H9 (cell line): Measurements from ENCODE around the gene GNB3. TPM values are rescaled to one million over a fixed set of nuclear protein-coding genes. Genes with fewer than 3 reads are reported as not detected.
A peak's percentile ranks its signal among the peaks of the same experiment; 100 is the strongest.

ENCODE experiments used
- DNase-seq: peaks from one replicate; pipeline ENCODE4 v3.0.0-alpha.2; 2017
- H2AFZ ChIP-seq: one replicate; pipeline ENCODE4 v1.6.1; 2013; ENCODE audit warnings: mild to moderate bottlenecking, low read length, control low read depth, moderate library complexity
- H2AK5ac ChIP-seq: 2 replicates; pipeline ENCODE4 v1.6.1; 2013; ENCODE audit warnings: low read length, control low read depth, mixed read lengths; ENCODE audit not compliant: insufficient read length
- H2BK120ac ChIP-seq: one replicate; pipeline ENCODE4 v1.6.1; 2013; ENCODE audit warnings: low read depth, mild to moderate bottlenecking, low read length, control low read depth, inconsistent platforms; ENCODE audit not compliant: poor library complexity, severe bottlenecking
- H2BK12ac ChIP-seq: 2 replicates; pipeline ENCODE4 v1.6.1; 2013; ENCODE audit warnings: low read length, control low read depth, mixed read lengths, low read depth; ENCODE audit not compliant: insufficient read length
- H2BK15ac ChIP-seq: 2 replicates; pipeline ENCODE4 v1.6.1; 2013; ENCODE audit warnings: low read depth, low read length, control low read depth
- H2BK20ac ChIP-seq: one replicate; pipeline ENCODE4 v1.6.1; 2013; ENCODE audit warnings: low read depth, mild to moderate bottlenecking, low read length, control low read depth, inconsistent platforms; ENCODE audit not compliant: poor library complexity, severe bottlenecking
- H2BK5ac ChIP-seq: 2 replicates; pipeline ENCODE4 v1.6.1; 2013; ENCODE audit warnings: low read length, control low read depth, mixed read lengths; ENCODE audit not compliant: insufficient read length
- H3K14ac ChIP-seq: 2 replicates; pipeline ENCODE4 v1.6.1; 2013; ENCODE audit warnings: low read length, control low read depth; ENCODE audit not compliant: insufficient read depth
- H3K18ac ChIP-seq: 2 replicates; pipeline ENCODE4 v1.6.1; 2013; ENCODE audit warnings: low read depth, mild to moderate bottlenecking, mixed read lengths, low read length, control low read depth; ENCODE audit not compliant: insufficient read length
- H3K23ac ChIP-seq: 2 replicates; pipeline ENCODE4 v1.6.1; 2013; ENCODE audit warnings: low read length, control low read depth, mixed read lengths, low read depth; ENCODE audit not compliant: insufficient read length
- H3K23me2 ChIP-seq: 2 replicates; pipeline ENCODE4 v1.6.1; 2013; ENCODE audit warnings: low read depth, mild to moderate bottlenecking, mixed read lengths, low read length, control low read depth; ENCODE audit not compliant: insufficient read length, poor library complexity, severe bottlenecking
- H3K27ac ChIP-seq: 2 replicates; pipeline ENCODE4 v1.5.1; 2013; ENCODE audit warnings: low read length, control low read depth, mixed read lengths, low read depth; ENCODE audit not compliant: insufficient read length
- H3K27me3 ChIP-seq: 2 replicates; pipeline ENCODE4 v1.6.1; 2013; ENCODE audit warnings: low read length, control low read depth, inconsistent platforms; ENCODE audit not compliant: insufficient read depth
- H3K4ac ChIP-seq: 2 replicates; pipeline ENCODE4 v1.6.1; 2013; ENCODE audit warnings: low read depth, mild to moderate bottlenecking, control low read depth, inconsistent platforms, low read length, moderate library complexity
- H3K4me1 ChIP-seq: 2 replicates; pipeline ENCODE4 v1.6.1; 2013; ENCODE audit warnings: low read length, control low read depth, inconsistent platforms; ENCODE audit not compliant: insufficient read depth
- H3K4me2 ChIP-seq: 2 replicates; pipeline ENCODE4 v1.6.1; 2013; ENCODE audit warnings: low read length, control low read depth, mixed read lengths; ENCODE audit not compliant: insufficient read length, insufficient read depth
- H3K56ac ChIP-seq: 2 replicates; pipeline ENCODE4 v1.6.1; 2013; ENCODE audit warnings: low read depth, mild to moderate bottlenecking, mixed read lengths, low read length, control low read depth; ENCODE audit not compliant: insufficient read length
- H3K79me1 ChIP-seq: 2 replicates; pipeline ENCODE4 v1.6.1; 2013; ENCODE audit warnings: low read depth, mild to moderate bottlenecking, moderate library complexity, low read length, control low read depth, inconsistent platforms; ENCODE audit not compliant: insufficient read depth, poor library complexity, severe bottlenecking
- H3K79me2 ChIP-seq: 2 replicates; pipeline ENCODE4 v1.6.1; 2013; ENCODE audit warnings: low read length, control low read depth, inconsistent platforms; ENCODE audit not compliant: insufficient read depth
- H3K9ac ChIP-seq: 2 replicates; pipeline ENCODE4 v1.6.1; 2013; ENCODE audit warnings: low read length, control low read depth, mixed read lengths; ENCODE audit not compliant: insufficient read length; ENCODE audit errors: extremely low read depth
- H3K9me3 ChIP-seq: one replicate; pipeline ENCODE4 v1.6.1; 2013; ENCODE audit warnings: low read depth, low read length, inconsistent platforms; ENCODE audit not compliant: control insufficient read depth
- H3T11ph ChIP-seq: one replicate; pipeline ENCODE4 v1.6.1; 2013; ENCODE audit warnings: mild to moderate bottlenecking, low read length, control low read depth, inconsistent platforms
- H4K20me1 ChIP-seq: one replicate; pipeline ENCODE4 v1.6.1; 2013; ENCODE audit not compliant: control insufficient read depth, insufficient read length, insufficient read depth
- H4K5ac ChIP-seq: 2 replicates; pipeline ENCODE4 v1.6.1; 2013; ENCODE audit warnings: low read depth, mild to moderate bottlenecking, mixed read lengths, low read length, control low read depth; ENCODE audit not compliant: insufficient read length
- H4K8ac ChIP-seq: replicated peaks from 2 replicates; pipeline ENCODE4 v1.6.1; 2013; ENCODE audit warnings: low read length, control low read depth, mixed read lengths, low read depth; ENCODE audit not compliant: insufficient read length
- H4K91ac ChIP-seq: 2 replicates; pipeline ENCODE4 v1.6.1; 2013; ENCODE audit warnings: low read depth, mild to moderate bottlenecking, moderate library complexity, mixed read lengths, low read length, control low read depth; ENCODE audit not compliant: insufficient read length
- H3K27ac Mint-ChIP-seq, 3 experiments: 2 replicates in 2 of 3; 3 replicates in 1 of 3; pipeline ENCODE4 v1.8.0; 2020 to 2021; ENCODE audit warnings: mixed read lengths in 3 of 3, mild to moderate bottlenecking in 1 of 3, moderate library complexity in 1 of 3
- H3K27me3 Mint-ChIP-seq: 2 replicates; pipeline ENCODE4 v1.8.0; 2021; ENCODE audit warnings: low read depth, mild to moderate bottlenecking, moderate library complexity, mixed read lengths
- H3K36me3 Mint-ChIP-seq, 3 experiments: 2 replicates in 2 of 3; 3 replicates in 1 of 3; pipeline ENCODE4 v1.8.0; 2020 to 2021; ENCODE audit warnings: low read depth in 3 of 3, mixed read lengths in 3 of 3; ENCODE audit not compliant: insufficient read depth in 1 of 3
- H3K4me1 Mint-ChIP-seq, 2 experiments: 2 replicates each; pipeline ENCODE4 v1.8.0; 2020; ENCODE audit warnings: mixed read lengths in 2 of 2
- H3K4me3 Mint-ChIP-seq, 2 experiments: 2 replicates in 1 of 2; 3 replicates in 1 of 2; pipeline ENCODE4 v1.8.0; 2020 to 2021; ENCODE audit warnings: mild to moderate bottlenecking in 2 of 2, mixed read lengths in 2 of 2, moderate library complexity in 1 of 2
- H3K9me3 Mint-ChIP-seq, 2 experiments: 2 replicates in 1 of 2; 3 replicates in 1 of 2; pipeline ENCODE4 v1.8.0; 2020; ENCODE audit warnings: mild to moderate bottlenecking in 2 of 2, mixed read lengths in 2 of 2, moderate library complexity in 1 of 2
- CTCF ChIP-seq: fragments of 200-600 bp; sonication (generic); conservative IDR thresholded peaks from 3 replicates; pipeline ENCODE4 v1.8.0; 2021; ENCODE audit warnings: antibody characterized with exemption, mild to moderate bottlenecking
- WGBS: extraction: QIAGEN DNeasy Blood & Tissue Kit; methylation state at CpG from one replicate; pipeline ENCODE4 v1.1.7; 2013; ENCODE audit warnings: missing lambda C conversion rate, low lambda C conversion rate, mixed read lengths; ENCODE audit not compliant: insufficient read length; ENCODE audit errors: extremely low coverage; 5-methylcytosine and 5-hydroxymethylcytosine counted together
- total RNA-seq: library from RNA; stranded (reverse); gene quantifications from 2 replicates; pipeline ENCODE4 v1.2.1, GENCODE V29; 2021

GNB3 gene
- total RNA-seq, 1 experiment from 2014 or later = 17.3 TPM

DNA sequence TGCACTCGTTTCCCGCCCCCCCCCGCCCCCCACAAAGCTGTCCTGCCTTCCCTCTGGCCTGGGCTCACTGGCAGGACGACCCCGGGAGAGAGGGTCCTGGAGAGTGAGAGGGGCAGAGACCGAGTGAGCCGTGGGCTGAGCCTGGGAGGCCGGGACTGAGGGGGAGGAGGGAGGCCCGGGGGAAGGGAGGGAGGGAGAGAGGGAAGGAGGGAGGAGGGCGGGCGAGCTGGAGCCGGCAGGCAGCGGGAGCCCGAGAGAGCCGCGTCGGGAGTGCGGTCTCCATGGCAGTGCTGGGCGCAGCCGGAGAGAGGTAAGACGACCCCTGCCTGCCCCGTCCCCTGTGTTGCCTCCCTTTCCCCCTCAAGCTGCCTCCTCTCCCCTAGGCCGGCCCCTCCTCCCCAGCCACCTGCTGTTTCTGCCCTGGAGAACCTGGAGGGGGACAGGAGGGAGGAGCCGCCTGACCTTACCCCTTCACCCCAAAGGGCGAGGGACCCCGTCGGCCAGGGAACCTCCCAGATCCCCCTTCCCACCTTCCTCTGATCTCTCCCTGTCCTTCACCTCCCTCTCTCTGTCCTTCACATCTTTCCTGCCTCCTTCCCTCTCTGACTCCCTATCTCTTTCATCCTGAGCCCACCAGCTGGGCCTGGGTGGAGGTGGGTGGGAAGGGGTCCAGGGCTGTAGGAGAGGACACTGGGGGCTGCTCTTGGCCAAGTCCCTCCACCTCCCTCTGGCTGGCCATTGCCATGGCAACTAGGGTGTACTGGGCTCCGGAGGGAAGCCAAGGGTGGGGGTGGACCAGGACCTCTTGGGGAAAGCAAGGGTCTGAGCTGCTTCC, 18.9 kb upstream of the GNB3 start, which contains the start of gene GPR162:
TSS of gene GPR162 (plus strand) at position 231 of the 835 bp plus-strand sequence. CDS start 2,078 bp downstream, outside the sequence.
- Mint-ChIP-seq H3K36me3 (peaks cover 10 to 12% (median 10%) of the 10 kb centered on the region in 3 experiments; a peak in 6 of 7 replicates), H3K27me3 (peaks cover 62% of the 10 kb centered on the region), H3K4me1 (peaks cover 67 to 76% of the 10 kb centered on the region in 2 experiments), H3K4me3 (peak within 1 kb of the TSS; percentile 73 to 85), H3K27ac (peak within 1 kb of the TSS; percentile 63 to 93 (median 91)), H3K9me3 (peaks cover 0 to 2% of the 10 kb centered on the region in 2 experiments; a peak in 1 of 5 replicates)
- H3K9me3 ChIP-seq = no peaks in the 10 kb centered on the region
- DNase-seq = peak; percentile 91
- TF ChIP-seq CTCF = no peak
- peaks cover 4% of the 10 kb centered on the region; the same call in 1 of the 2 replicates for H3K27me3 ChIP-seq
- no peak within 1 kb of the TSS for H4K8ac ChIP-seq
- H3K23ac ChIP-seq = no peak within 1 kb of the TSS
- H3K4ac ChIP-seq = no peak within 1 kb of the TSS
- no peak within 1 kb of the TSS for H2BK5ac ChIP-seq
- no peak within 1 kb of the TSS for H3T11ph ChIP-seq
- no peak within 1 kb of the TSS for H4K5ac ChIP-seq
- no peak within 1 kb of the TSS for H3K18ac ChIP-seq
- H3K79me1 ChIP-seq = no peaks in the 10 kb centered on the region
- H4K91ac ChIP-seq = no peak within 1 kb of the TSS
- peaks cover 7% of the 10 kb centered on the region; the same call in 1 of the 2 replicates for H3K4me1 ChIP-seq
- no peak within 1 kb of the TSS for H2BK12ac ChIP-seq
- H3K56ac ChIP-seq = no peak within 1 kb of the TSS
- H3K79me2 ChIP-seq = no peaks in the 10 kb centered on the region
- H2AK5ac ChIP-seq = no peak within 1 kb of the TSS
- no peak within 1 kb of the TSS for H2BK120ac ChIP-seq
- no peak within 1 kb of the TSS for H2BK15ac ChIP-seq
- H3K9ac ChIP-seq = no peak within 1 kb of the TSS
- no peak within 1 kb of the TSS for H3K27ac ChIP-seq
- H3K4me2 ChIP-seq = peak within 1 kb of the TSS; percentile 62
- H3K23me2 ChIP-seq = peaks cover 11% of the 10 kb centered on the region
- no peak within 1 kb of the TSS for H2BK20ac ChIP-seq
- no peak within 1 kb of the TSS for H2AFZ ChIP-seq
- WGBS = no CpG with 5 or more reads among the region's 28 CpGs
- peaks cover 4% of the 10 kb centered on the region for H4K20me1 ChIP-seq
- 0 out of 2 replicates have a peak within 1 kb of the TSS, but pooled peaks have one; percentile 18 for H3K14ac ChIP-seq
